Cortex of kidney (tissue), 1 donor: ENCODE results near the gene RCOR2.
"Not testable (repeated sequence)": the region's sequence is repeated elsewhere in the genome, so short reads cannot be mapped to it uniquely, and the experiment has no call there.

Experiments used
- DNase-seq: peaks from one replicate; lab custom pipeline; 2025; lab: John Stamatoyannopoulos, UW

The RCOR2 gene

DNA sequence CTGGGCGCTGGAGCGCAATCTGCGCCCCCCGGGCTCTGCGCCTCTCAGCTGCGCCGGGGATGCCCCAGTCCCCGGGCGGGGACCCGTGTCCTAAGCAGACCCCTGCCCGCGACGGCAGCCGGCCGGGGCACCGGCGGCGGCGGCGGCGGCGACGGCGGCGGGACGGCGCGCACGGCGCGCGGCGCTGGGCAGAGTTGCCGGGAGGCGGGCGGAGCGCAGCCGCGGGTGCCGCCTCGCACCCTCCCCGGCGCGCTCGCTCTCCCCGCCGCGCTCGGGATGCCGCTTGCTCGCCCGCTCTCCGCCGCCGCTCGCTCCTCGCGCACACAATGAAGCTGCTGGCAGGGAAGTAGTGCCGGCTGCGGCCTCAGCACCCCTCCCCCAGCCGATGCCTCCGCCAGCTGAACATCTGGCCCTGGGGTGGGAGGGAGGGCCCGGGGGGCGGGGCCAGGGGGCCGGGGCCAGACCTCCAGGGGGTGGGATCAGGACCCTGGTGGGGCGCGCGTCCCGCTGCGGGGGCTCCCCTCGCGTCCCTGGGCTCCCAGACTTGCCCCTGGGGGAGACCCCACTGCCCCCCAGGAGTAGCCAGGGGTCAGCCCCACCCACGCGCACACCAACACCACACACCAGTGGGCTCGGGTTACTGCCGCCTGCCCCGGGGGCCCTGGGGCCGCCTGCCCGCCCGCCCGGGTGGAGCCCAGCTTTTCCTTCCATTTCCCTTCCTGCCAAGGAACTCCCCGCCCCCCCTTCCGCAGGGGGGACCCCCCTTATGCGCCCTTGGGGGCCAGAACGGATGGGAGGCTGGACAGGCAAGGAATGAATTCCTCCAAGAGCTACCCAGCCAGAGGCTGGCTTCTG, at the start of gene RCOR2:
TSS of gene RCOR2 (minus strand) at position 328 of the 855 bp plus-strand sequence. CDS start 708 bp downstream, outside the sequence.
- DNase-seq: no peak

DNA sequence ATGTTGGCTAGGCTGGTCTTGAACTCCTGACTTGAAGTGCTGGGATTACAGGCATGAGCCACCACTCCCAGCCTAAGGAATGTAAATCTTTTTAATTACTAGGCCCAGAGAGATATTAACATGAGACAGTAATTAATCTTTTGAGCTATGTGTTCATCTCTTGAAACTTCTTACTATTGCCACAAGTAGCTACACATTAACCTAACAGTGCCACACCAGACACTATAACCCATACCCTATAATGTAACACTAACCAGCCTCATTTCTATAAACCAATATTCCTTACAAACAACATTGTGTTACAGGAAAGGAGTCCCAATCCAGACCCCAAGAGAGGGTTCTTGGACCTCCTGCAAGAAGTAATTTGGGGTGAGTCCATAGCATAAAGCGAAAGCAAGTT, 49.5 kb upstream of the RCOR2 start:
- no peak for DNase-seq

DNA sequence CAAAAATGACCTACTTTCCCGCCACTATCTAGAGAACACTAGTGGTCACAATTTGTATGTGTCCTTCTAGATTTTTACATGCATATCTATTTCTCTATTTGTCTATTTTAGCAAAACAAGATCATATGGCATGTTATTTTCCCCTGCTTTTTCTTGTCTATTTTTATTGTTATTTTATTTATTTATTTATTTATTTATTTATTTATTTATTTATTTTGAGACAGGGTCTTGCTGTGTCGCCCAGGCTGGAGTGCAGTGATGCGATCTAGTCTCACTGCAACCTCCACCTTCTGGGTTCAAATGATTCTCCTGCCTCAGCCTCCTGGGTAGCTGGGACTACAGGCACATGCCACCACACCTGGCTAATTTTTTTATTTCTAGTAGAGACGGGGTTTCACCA, 46.9 kb upstream of the RCOR2 start:
- not testable (repeated sequence) for DNase-seq

GRCh38 chr11:63961608-63962412, 44.8 kb upstream of the RCOR2 start:
- no peak for DNase-seq

GRCh38 chr11:63958008-63958407, 41.0 kb upstream of the RCOR2 start:
- DNase-seq: no peak

DNA sequence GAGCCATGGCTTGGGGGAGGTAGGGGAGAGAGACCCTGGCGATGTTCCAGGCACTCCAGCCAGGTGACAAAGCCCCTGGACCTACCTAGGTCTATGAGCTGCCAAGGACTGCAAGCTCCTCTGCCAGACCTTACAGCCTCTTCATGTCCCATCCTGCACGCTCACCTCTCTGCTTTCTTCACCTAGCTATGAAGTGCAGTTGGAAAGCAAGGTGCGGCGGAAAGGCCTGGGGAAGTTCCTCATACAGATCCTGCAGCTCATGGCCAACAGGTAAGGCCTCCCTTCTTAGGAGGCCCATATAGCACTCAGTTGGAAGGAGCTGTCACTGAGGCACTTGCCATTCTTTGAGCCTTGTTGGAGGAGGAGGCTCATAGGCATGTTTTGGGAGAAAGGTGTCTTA, 35.6 kb upstream of the RCOR2 start:
- no peak for DNase-seq

- DNase-seq: no peak
Observed at GRCh38 chr11:63951779-63952536, 35.0 kb upstream of the RCOR2 start.

GRCh38 chr11:63945477-63946163, 28.7 kb upstream of the RCOR2 start:
- no peak for DNase-seq

DNA sequence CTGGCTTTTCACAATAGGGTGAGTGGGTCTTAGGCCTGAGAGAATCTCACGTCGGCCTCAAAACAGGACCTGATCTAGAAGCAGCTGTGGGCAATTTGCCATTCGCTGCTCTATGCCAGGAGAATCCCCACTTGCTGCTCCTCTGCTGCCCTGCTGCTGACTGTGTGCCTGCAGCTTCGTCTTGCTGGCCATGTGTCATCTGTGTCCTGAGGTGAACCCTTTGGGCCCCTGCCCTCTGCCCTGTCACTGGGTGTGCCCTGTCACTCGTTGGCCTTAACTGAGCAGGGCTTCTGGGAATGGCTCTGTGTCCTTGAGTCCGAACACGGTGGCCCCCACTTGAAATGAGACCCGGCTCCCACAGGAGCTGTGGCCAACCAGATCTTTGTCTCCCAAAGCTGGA, 28.0 kb upstream of the RCOR2 start:
- no peak for DNase-seq

DNA sequence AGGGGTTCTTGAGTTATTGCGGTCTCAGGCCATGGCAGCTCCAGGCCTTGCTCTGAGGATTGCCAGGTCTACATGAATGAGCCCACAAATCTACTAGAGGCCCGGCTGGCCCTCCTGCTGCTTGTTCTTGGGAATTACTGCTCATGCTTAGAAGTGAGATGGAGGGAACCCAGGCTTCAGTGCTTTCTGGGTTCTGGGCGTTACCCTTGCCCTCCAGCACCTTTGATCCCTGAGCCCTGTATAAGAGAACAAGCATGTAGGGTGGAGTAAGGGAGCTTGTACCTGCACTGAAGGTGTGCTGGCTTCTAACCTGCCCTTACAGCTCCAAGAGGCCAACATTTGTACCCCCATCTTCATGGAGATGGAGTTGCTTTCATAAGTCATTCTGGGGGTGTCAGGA, 25.8 kb upstream of the RCOR2 start:
- DNase-seq: no peak

- DNase-seq: no peak
Observed at GRCh38 chr11:63941901-63942300, 24.9 kb upstream of the RCOR2 start.

DNA sequence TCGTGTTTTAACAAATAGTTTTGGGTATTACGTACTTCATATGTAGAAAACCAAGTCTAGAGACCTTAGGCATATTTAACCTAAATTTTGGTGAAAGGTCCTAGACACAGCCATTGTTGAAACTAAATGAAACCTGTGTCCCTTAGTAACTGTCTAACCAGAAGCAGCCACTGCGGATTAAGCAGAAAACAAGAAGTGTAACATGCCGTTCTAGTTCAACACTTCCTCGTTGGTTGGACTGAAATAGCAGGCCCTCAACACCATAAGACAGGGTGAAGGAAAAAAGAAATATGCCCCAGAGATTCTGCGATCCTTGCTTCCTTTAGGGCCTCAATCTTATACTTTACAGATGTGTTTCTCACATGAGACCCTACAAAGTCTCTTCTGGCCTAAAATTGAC, 23.8 kb upstream of the RCOR2 start:
- no peak for DNase-seq

GRCh38 chr11:63939397-63939891, 22.5 kb upstream of the RCOR2 start:
- no peak for DNase-seq

- no peak for DNase-seq
Observed at GRCh38 chr11:63938479-63939396, 21.8 kb upstream of the RCOR2 start, which contains the start of gene NAA40. Gene NAA40, plus strand, starts transcription at chr11:63939002. Its CDS starts 95 bp downstream, at chr11:63939097.

DNA sequence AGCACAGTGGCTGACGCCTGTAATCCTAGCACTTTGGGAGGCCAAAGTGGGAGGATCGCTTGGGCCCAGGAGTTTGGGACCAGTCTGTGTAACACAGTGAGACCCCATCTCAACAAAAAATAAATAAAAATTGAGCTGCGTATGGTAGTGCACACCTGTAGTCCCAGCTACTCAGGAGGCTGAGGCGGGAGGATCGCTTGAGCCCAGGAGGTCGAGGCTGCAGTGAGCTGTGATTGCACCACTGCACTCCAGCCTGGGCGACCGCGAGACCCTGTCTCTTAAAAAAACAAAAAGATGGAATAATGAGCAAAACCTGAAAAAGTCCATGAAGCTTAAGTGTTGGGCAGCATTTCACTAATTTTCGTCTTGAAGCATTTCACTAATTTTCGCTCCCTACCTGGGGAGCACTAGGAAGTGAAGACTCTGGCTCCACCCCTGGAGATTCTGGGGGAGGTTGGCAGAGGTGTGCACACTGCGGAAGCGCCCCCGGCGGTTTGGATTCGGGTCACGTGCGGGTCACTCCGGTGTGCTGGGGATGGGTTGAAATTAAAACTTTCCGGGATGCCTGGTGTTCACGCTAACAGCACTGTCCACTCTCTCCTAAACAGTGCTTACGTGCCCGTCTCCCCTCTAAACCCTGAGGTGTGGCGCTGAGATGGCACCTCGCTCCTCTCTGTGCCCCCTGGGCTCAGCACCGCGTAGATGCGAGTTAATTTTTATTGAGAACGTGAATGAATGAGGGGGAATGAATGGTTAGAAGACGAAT, 20.9 kb upstream of the RCOR2 start:
- no peak for DNase-seq

DNA sequence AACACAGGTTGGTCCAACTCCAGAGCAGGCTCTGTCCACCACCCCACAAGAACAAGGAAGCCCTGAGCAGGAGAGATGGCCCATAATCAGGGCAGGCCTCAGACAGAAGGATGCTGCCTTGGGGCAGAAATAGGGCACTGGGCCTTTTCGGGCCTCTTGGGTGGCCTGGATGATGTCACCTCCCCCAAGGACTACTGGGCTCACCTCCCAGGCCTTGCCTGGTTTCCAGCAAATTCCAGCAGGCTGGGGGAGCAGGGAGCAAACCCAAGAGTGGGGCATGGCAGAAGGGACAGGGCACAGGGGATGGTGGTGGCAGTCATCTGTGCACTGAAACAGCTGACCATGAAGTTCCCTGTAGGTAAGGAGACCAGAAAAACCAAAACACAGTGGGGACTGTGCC, 16.5 kb upstream of the RCOR2 start:
- no peak for DNase-seq

DNA sequence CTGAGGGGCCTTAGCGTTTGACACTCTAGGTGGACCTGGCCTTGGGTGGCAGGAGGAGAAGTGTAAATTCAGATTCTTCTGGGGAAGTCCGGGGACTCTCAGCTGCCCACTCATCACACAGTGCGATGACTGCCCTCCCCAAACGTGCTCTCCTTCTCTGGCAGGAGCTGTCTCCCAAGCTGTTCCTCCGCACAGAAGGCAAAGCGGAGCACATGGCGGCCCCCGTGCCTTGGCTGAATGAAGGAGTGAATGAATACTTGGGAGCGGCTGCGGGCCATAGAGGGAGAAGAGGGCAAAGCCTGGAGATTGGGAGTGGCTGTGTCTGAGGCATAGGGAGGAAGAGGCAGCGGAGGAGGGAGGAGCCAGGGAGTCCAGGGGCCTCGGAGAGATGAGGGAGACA, 14.9 kb upstream of the RCOR2 start:
- no peak for DNase-seq

DNA sequence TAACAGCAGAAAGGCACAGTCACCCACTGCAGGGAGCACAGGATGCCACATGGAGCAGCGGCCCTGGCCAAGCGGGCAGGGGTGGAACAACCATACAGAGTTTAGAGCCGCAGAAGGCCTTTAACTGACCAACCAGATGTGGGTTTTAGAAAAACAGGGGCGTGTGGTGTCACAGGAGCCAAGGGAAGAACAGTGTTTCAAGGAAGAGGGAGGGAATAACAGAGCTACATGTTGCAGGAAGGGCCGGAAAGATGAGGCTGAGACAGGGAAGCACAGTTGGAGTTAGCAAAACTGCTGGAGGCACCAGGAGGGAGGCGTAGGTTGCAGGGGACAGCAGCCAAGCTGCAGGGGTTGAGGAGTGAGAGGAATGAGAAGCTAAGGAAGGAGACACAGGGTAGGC, 14.1 kb upstream of the RCOR2 start:
- DNase-seq: no peak

DNA sequence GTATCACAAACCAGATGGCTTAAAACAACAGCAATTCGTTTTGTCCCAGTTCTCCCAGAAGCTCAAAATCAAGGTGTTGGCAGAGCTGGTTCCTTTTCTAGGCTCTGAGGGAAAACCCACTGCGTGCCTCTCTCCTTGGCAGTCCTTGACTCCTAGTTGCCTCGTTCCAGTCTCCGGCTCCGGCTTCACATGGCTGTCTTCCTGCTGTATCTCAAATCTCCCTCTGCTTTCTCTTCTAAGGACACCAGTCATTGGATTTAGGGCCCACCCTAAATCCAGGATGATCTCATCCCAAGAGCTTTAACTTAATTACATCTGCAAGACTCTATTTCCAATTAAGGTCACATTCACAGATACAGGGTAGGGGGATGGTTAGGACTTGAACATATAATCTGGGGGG, 12.7 kb upstream of the RCOR2 start:
- DNase-seq: no peak

GRCh38 chr11:63923319-63923718, 6.4 kb upstream of the RCOR2 start:
- no peak for DNase-seq
